Astrocyte (in vitro differentiated cells and primary cell): ENCODE measurements around the gene CRB2.

ENCODE experiments used
- CTCF ChIP-seq: IDR thresholded peaks from 2 replicates; pipeline ENCODE4 v1.5.1; 2011; ENCODE audit warnings: low read depth, mild to moderate bottlenecking, inconsistent platforms, low read length, moderate library complexity; ENCODE audit not compliant: insufficient read depth
- EZH2 ChIP-seq: IDR thresholded peaks from 2 replicates; pipeline ENCODE4 v1.6.1; 2012; ENCODE audit warnings: mild to moderate bottlenecking, low read length, inconsistent platforms; ENCODE audit not compliant: insufficient read depth

DNA sequence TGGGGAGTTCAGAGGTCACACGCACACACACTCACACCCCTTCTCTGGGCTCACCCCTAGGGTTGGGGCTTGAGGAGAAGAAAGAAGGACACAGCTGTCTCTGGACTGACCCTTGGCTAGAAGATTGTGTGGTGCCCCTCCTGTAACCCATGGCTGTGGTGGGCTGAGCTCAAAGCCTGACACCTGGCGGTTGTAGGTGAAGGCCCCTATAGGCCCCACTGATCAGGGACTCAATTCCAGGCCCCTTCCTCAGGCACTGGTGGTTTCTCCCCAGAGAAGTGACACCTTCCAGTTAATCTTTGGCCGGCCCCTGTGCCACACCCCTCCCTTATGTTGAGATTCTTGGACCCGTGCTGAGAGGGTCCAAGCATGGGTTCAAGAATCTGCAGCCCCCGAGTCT lies 35.2 kb upstream of the CRB2 start:
- TF ChIP-seq CTCF (no peak), EZH2 (no peak)
